Erythroblast (primary cell): ENCODE measurements around the gene OR51G1.

ENCODE experiments used
- GATA1 ChIP-seq: IDR thresholded peaks from 2 replicates; pipeline ENCODE4 v1.6.1; 2011; ENCODE audit warnings: low read depth, mild to moderate bottlenecking, control low read depth, low read length, moderate library complexity
- POLR2A ChIP-seq: IDR thresholded peaks from 2 replicates; pipeline ENCODE4 v1.6.1; 2011; ENCODE audit warnings: mild to moderate bottlenecking, low read length

DNA sequence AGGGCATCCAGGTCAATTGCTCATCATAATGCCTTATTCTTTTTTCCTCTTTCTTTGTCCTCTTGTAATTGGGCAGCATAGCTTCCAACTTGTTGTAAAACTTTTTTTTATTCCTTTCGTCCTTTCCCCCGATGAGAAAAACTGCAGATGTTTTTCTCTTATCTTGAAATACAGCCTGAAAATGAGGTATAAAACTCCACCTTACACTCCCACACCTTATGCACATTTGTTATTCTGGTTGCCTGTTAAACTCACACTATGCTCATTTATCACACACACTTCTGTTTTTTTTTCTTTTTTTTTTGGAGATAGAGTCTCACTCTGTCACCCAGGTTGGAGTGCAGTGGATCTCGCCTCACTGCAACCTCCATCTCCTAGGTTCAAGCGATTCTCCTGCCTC lies 33.3 kb upstream of the OR51G1 start:
- TF ChIP-seq POLR2A (no peak), GATA1 (no peak)
